IMR-90 (cell line): ENCODE measurements around the gene YAF2. TPM values are rescaled to one million over a fixed set of nuclear protein-coding genes. Genes with fewer than 3 reads are reported as not detected.

Experiments used
- ATAC-seq: fragments of 200-7000 bp; cut with Tn5 transposase; 2 replicates; pipeline ENCODE4 v1.9.1; 2020; ENCODE audit warnings: low read depth, mild to moderate bottlenecking, moderate library complexity
- BruUV-seq: library from RNA; stranded (reverse); fragments of 400-500 nt; replicated peaks from 2 replicates; lab custom pipeline; 2021; lab: Mats Ljungman, UMichigan
- CTCF ChIA-PET: fragments of 300-600 bp; formaldehyde crosslinking; extraction: SDS; loops from one replicate; lab custom pipeline; 2021; ENCODE audit warnings: antibody characterized with exemption; lab: Yijun Ruan, JAX
- POLR2A ChIA-PET: fragments of 300-600 bp; sonication (Branson Sonifier 250); formaldehyde crosslinking; loops from one replicate; lab custom pipeline; 2022; ENCODE audit warnings: antibody characterized with exemption; ENCODE audit not compliant: unreplicated experiment; lab: Charles Lee
- DNase-seq: peaks from one replicate; pipeline ENCODE4 v3.0.0; 2013
- H2AFZ ChIP-seq: replicated peaks from 2 replicates; pipeline ENCODE3; 2013; ENCODE audit warnings: low read length, mild to moderate bottlenecking; ENCODE audit not compliant: poor library complexity
- H2AK5ac ChIP-seq: 2 replicates; pipeline ENCODE4 v1.6.1; 2013; ENCODE audit warnings: low read depth, low read length, inconsistent platforms
- H2AK9ac ChIP-seq: replicated peaks from 2 replicates; pipeline ENCODE3; 2013; ENCODE audit warnings: mild to moderate bottlenecking, low read depth, low read length, moderate library complexity; ENCODE audit not compliant: poor library complexity
- H2BK120ac ChIP-seq: 2 replicates; pipeline ENCODE4 v1.6.1; 2013; ENCODE audit warnings: low read depth, low read length, inconsistent platforms
- H2BK15ac ChIP-seq: 3 replicates; pipeline ENCODE4 v1.6.1; 2013; ENCODE audit warnings: low read depth, low read length, inconsistent platforms
- H2BK20ac ChIP-seq: 2 replicates; pipeline ENCODE4 v1.6.1; 2013; ENCODE audit warnings: low read depth, mild to moderate bottlenecking, inconsistent platforms, low read length, moderate library complexity
- H2BK5ac ChIP-seq: 2 replicates; pipeline ENCODE4 v1.6.1; 2013; ENCODE audit warnings: mild to moderate bottlenecking, low read depth, low read length, inconsistent platforms; ENCODE audit not compliant: poor library complexity, severe bottlenecking
- H3K14ac ChIP-seq: replicated peaks from 2 replicates; pipeline ENCODE4 v1.6.1; 2013; ENCODE audit warnings: low read depth, low read length, inconsistent platforms
- H3K18ac ChIP-seq: 2 replicates; pipeline ENCODE4 v1.6.1; 2013; ENCODE audit warnings: low read depth, low read length, control low read depth
- H3K23ac ChIP-seq: 2 replicates; pipeline ENCODE4 v1.6.1; 2013; ENCODE audit warnings: low read depth, low read length, inconsistent platforms
- H3K27ac ChIP-seq: 2 replicates; pipeline ENCODE4 v1.5.1; 2013; ENCODE audit warnings: mild to moderate bottlenecking, control low read depth, low read length; ENCODE audit not compliant: insufficient read depth
- H3K27me3 ChIP-seq: 2 replicates; pipeline ENCODE4 v1.6.1; 2013; ENCODE audit warnings: low read length; ENCODE audit not compliant: control insufficient read depth, insufficient read depth
- H3K36me3 ChIP-seq: 2 replicates; pipeline ENCODE4 v1.6.1; 2013; ENCODE audit warnings: low read length, mixed read lengths; ENCODE audit not compliant: control insufficient read depth, insufficient read depth
- H3K4ac ChIP-seq: 2 replicates; pipeline ENCODE4 v1.6.1; 2013; ENCODE audit warnings: low read depth, low read length, inconsistent platforms
- H3K4me1 ChIP-seq: 2 replicates; pipeline ENCODE4 v1.6.1; 2013; ENCODE audit warnings: low read length, mixed read lengths; ENCODE audit not compliant: control insufficient read depth, insufficient read depth
- H3K4me2 ChIP-seq: 2 replicates; pipeline ENCODE4 v1.6.1; 2013; ENCODE audit warnings: low read depth, mild to moderate bottlenecking, control low read depth, low read length, moderate library complexity
- H3K4me3 ChIP-seq: 2 replicates; pipeline ENCODE4 v1.5.1; 2013; ENCODE audit warnings: low read depth, mild to moderate bottlenecking, control low read depth, low read length, moderate library complexity; ENCODE audit not compliant: insufficient read depth
- H3K56ac ChIP-seq: 2 replicates; pipeline ENCODE4 v1.6.1; 2013; ENCODE audit warnings: low read length, inconsistent platforms; ENCODE audit not compliant: insufficient read depth; ENCODE audit errors: extremely low read depth
- H3K79me1 ChIP-seq, 2 experiments: 2 replicates each; pipeline ENCODE4 v1.6.1; 2013; ENCODE audit warnings: low read length in 2 of 2, inconsistent platforms in 1 of 2, low read depth in 1 of 2
- H3K9ac ChIP-seq: 2 replicates; pipeline ENCODE4 v1.6.1; 2013; ENCODE audit warnings: low read depth, low read length, control low read depth
- H3K9me1 ChIP-seq: 2 replicates; pipeline ENCODE4 v1.6.1; 2013; ENCODE audit warnings: low read length, inconsistent platforms; ENCODE audit not compliant: insufficient read depth
- H3K9me3 ChIP-seq: 2 replicates; pipeline ENCODE4 v1.6.1; 2013; ENCODE audit warnings: low read length; ENCODE audit not compliant: control insufficient read depth, insufficient read depth
- H4K20me1 ChIP-seq: 2 replicates; pipeline ENCODE4 v1.6.1; 2013; ENCODE audit warnings: low read length, inconsistent platforms; ENCODE audit not compliant: insufficient read depth
- H4K5ac ChIP-seq: 2 replicates; pipeline ENCODE4 v1.6.1; 2013; ENCODE audit warnings: mild to moderate bottlenecking, low read depth, low read length, control low read depth
- H4K8ac ChIP-seq, 2 experiments: 2 replicates each; pipeline ENCODE4 v1.6.1; 2013; ENCODE audit warnings: low read depth in 2 of 2, low read length in 2 of 2, control low read depth in 1 of 2, inconsistent platforms in 1 of 2
- H4K91ac ChIP-seq: 2 replicates; pipeline ENCODE4 v1.6.1; 2013; ENCODE audit warnings: low read depth, low read length, inconsistent platforms; ENCODE audit not compliant: insufficient read depth
- MAFK ChIP-seq: IDR thresholded peaks from 2 replicates; pipeline ENCODE4 v1.6.1; 2012; ENCODE audit warnings: low read depth, low read length, improper control_type of control experiment
- dilution Hi-C: fragments of 300-500 bp; cut with HindIII; formaldehyde crosslinking; loops from one replicate; pipeline ENCODE4 v1.14.3; 2018; ENCODE audit warnings: low sequenced_read_pairs; ENCODE audit not compliant: unreplicated experiment
- in situ Hi-C: fragments of 300-500 bp; cut with MboI; formaldehyde crosslinking; loops from 3 replicates; pipeline ENCODE4 v1.14.3; 2019; ENCODE audit warnings: low sequenced_read_pairs, inconsistent platforms, mixed read lengths
- intact Hi-C: fragments of 100-400 bp; cut with micrococcal nuclease; formaldehyde crosslinking; loops from 2 replicates; pipeline ENCODE4 v1.10.0; 2022
- polyA plus RNA-seq, 3 experiments: library from polyadenylated mRNA; depleted of rRNA; stranded (reverse); fragments of >200 nt; gene quantifications; 2 replicates each; pipeline ENCODE4 v1.2.3, GENCODE V29; 2012; ENCODE audit warnings: low replicate concordance in 1 of 3
- total RNA-seq: library from RNA; depleted of rRNA; stranded (reverse); fragments of >200 nt; gene quantifications from 2 replicates; pipeline ENCODE4 v1.2.3, GENCODE V29; 2012

Gene YAF2
- total and polyA plus RNA-seq, 2 of the 4 experiments (the other 2 are of a cell fraction), result 7.9 to 14.2 TPM

DNA sequence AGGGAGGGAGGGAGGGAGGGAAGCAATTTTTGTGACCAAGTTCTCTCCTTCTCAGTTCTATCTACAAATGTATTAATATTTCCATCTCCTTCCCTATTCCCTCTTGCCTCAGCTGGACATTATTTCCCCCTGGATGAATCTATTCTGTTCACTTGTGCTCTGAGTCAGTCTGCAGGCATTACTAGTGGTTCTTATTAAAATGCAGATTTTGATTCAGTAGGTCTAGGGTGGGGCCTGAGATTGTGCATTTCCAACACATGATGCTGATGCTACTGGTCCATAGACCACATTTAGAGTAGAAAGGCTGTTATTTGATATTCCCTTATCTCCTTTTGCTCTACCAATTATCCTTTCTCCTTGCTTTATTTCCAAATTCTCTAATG is 40.1 kb upstream of the YAF2 start:
- no peak overlapping the region for H2AK5ac ChIP-seq
- ATAC-seq (no peak), DNase-seq (no peak)
- TF ChIP-seq MAFK, result no peak
- H2BK20ac ChIP-seq, result no peak overlapping the region
- H2AK9ac ChIP-seq, result no peak overlapping the region
- no peak overlapping the region for H4K8ac ChIP-seq
- H2BK5ac ChIP-seq, result no peak overlapping the region
- H2AFZ ChIP-seq, result no peak overlapping the region
- H3K9me1 ChIP-seq, result no peaks in the 10 kb centered on the region
- no peaks in the 10 kb centered on the region for H3K79me1 ChIP-seq
- H3K27me3 ChIP-seq, result peaks cover 3% of the 10 kb centered on the region
- no peak overlapping the region for H3K56ac ChIP-seq
- no peaks in the 10 kb centered on the region for H3K9me3 ChIP-seq
- no TSS peak for BruUV-seq
- H3K4ac ChIP-seq, result no peak overlapping the region
- intact Hi-C loops (no loop called here), in situ Hi-C loops (no loop called here), dilution Hi-C loops (no loop called here)
- H3K23ac ChIP-seq, result no peak overlapping the region
- H2BK15ac ChIP-seq, result no peak overlapping the region
- POLR2A ChIA-PET, result no interaction called here
- no peaks in the 10 kb centered on the region for H3K4me1 ChIP-seq
- H3K27ac ChIP-seq, result no peak overlapping the region
- no peak overlapping the region for H4K5ac ChIP-seq
- no peak overlapping the region for H3K4me2 ChIP-seq
- CTCF ChIA-PET, result no interaction called here
- H2BK120ac ChIP-seq, result no peak overlapping the region
- H3K4me3 ChIP-seq, result no peak overlapping the region
- no peak overlapping the region for H3K9ac ChIP-seq
- H4K91ac ChIP-seq, result no peak overlapping the region
- no peak overlapping the region for H3K14ac ChIP-seq
- H3K18ac ChIP-seq, result no peak overlapping the region
- no peaks in the 10 kb centered on the region for H4K20me1 ChIP-seq
- no peaks in the 10 kb centered on the region for H3K36me3 ChIP-seq
